Stimulated activated naive CD8-positive, alpha-beta T cell treated with anti-CD3 and anti-CD28 coated beads, Interleukin-15, Interleukin-2, amounts not matched to agents 100 U/mL and 50 U/mL, for 24 hours (primary cell): Measurements from ENCODE around the gene WDR81.
"Not testable (repeated sequence)": the region's sequence is repeated elsewhere in the genome, so short reads cannot be mapped to it uniquely, and the experiment has no call there.

ENCODE experiments used
- ATAC-seq: fragments of 150-1000 bp; cut with Tn5 transposase; one replicate; pipeline ENCODE4 v1.10.0; 2021
- DNase-seq: peaks from one replicate; pipeline ENCODE4 v3.0.0; 2021

Gene WDR81

DNA sequence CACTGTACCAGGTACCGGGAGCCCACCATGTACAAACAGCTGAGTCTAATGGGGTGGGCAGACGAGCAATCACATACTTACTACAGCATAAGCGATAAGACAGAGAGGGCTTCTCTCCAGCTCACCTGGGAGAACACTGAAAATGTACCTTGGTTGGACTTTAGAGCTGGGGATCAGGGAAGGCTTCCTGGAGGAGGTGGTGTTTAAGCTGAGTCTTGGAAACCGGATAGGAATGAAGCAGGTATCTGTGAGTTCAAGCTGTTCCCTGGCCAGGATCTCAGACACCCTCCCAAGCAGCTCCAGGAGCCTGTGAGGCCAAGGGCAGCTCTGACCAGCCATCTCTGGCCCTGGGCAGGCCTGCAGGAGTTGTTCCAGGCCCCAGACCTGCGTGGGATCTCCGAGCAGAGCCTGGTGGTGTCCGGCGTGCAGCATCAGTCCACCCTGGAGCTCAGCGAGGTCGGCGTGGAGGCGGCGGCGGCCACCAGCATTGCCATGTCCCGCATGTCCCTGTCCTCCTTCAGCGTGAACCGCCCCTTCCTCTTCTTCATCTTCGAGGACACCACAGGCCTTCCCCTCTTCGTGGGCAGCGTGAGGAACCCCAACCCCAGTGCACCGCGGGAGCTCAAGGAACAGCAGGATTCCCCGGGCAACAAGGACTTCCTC, 29.4 kb downstream of the WDR81 start:
- ATAC-seq (no peak), DNase-seq (no peak)

GRCh38 chr17:1754430-1755112, 30.1 kb downstream of the WDR81 start:
- ATAC-seq (no peak), DNase-seq (no peak)

DNA sequence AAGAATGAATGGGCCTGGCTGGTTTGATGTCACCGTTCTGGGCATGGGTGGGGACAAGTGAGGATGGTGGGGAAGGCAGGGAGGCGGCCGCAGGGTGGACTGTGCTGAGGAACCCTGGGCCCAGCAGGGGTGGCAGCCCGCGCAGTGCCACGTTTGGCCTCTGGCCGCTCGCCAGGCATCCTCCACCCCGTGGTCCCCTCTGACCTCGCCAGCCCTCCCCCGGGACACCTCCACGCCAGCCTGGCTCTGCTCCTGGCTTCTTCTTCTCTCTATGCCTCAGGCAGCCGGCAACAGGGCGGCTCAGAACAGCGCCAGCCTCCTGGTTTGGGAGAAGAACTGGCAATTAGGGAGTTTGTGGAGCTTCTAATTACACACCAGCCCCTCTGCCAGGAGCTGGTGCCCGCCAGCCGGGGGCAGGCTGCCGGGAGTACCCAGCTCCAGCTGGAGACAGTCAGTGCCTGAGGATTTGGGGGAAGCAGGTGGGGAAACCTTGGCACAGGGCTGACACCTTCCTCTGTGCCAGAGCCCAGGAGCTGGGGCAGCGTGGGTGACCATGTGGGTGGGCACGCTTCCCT, 30.8 kb downstream of the WDR81 start:
- no peak for ATAC-seq

GRCh38 chr17:1755827-1756262, 31.3 kb downstream of the WDR81 start:
- no peak for ATAC-seq
- DNase-seq: no peak

More for the DNA sequence above, 30.8 kb downstream of the WDR81 start:
- DNase-seq: no peak

DNA sequence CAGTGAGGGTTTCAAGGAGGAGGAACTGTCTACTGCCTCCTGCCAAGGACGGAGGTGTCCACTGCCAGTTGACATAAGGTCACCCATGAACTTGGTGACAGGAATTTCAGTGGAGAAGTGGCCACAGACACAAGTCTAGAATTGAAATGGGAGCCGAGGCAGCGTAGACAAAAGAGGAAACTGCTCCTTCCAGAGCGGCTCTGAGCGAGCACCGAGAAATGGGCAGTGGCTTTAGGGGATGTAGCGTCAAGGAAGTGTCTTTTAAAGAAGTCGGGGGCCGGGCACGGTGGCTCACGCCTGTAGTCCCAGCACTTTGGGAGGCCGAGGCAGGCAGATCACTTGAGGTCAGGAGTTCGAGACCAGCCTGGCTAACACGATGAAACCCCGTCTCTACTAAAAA, 34.3 kb downstream of the WDR81 start:
- ATAC-seq: no peak
- no peak for DNase-seq

DNA sequence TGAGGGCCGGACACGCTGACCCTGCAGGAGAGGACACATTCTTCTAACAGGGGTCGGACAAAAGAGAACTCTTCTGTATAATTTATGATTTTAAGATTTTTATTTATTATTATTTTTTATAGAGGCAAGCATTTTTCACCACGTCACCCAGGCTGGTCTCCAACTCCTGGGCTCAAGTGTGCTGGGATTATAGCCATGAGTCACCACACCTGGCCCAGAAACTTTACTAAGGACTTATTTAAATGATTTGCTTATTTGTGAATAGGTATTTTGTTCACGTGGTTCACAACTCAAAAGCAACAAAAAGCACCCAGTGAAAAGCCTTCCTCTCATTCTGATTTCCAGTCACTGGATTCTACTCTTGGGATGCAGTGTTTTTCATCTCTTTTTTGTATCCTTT, 35.0 kb downstream of the WDR81 start:
- ATAC-seq (no peak), DNase-seq (no peak)

- DNase-seq (no peak), ATAC-seq (no peak)
Measured at GRCh38 chr17:1762233-1762900, 37.9 kb downstream of the WDR81 start.

DNA sequence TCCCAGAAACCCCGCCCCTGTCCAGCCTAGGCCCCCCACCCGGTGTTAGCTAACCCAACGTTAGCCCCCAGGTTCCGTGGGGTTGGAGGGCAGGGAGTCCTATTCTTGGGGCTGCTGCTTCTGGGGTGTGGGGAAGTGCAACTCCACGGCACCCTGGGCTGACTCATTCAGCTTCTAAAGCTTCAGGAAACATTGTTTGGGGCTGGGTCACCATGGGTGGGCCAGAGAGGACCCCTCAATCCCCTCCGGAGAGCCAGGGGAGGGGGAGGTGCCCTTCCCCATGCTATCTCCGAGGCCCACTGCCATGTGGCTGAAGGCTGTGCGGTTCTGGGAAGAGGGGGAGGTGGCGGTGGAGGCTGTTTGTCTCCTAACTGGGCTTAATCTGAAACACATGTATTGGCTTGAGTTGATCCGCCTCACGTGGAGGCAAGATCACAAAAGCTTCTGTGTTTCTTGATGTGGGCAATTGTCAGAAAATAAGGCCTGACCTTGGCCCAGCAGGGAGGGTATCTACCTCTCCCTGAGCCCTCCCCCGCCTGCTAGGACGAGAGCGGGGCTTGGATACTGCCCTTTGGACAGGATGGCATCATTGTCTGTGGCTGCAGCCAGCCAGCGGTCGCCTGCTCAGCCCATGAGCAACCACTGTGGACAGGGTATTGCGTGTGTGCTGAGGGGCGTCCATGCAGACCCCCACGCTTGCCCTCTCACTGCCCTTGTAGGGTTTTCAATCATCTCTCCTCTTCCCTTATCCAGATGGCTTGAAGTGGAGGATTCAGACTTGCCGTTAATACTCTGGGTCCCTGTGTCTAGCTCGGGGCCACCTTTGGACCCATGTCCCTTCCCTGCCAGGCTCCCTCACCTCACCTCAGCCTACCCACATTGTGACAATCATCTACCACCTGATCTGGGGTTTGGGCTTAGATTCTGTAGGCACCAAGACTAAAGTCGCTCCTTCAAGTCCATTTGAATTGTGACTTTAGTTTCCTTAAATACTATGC, 38.7 kb downstream of the WDR81 start:
- DNase-seq (peak; percentile 16), ATAC-seq (no peak)

DNA sequence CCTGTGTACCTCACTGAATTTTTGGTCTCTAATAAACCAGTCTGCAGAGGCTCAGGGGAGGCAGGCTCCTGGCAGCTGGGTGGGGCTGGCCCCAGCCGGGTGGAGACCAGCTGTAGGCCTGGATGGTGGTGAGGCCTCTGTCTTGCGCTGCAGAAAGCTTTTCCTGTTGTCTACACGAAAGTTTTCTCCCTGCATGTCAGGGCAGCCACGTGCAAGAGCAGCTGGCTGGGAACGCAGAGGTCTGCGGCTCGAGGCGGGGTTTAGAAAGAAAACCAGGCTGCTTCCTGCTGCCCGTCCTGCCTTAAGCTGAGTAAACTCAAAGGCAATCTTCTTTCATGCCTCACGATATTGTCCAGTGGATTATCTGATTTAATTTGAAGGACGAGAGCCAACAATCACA, 39.8 kb downstream of the WDR81 start:
- ATAC-seq (peak; percentile 58), DNase-seq (peak; percentile 55)

DNA sequence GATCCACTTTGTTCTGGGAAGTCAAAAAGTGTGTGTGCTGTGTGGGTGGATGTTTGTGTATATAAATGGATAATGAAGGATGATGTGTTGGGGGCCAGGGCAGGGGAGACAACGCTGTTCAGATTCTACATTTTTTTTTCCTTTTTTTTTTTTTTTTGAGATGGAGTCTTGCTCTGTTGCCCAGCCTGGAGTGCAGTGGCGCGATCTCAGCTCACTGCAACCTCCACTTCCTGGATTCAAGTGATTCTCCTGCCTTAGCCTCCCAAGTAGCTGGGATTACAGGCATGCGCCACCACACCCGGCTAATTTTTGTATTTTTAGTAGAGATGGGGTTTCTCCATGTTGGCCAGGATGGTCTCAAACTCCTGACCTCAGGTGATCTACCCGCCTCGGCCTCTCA, 40.2 kb downstream of the WDR81 start:
- ATAC-seq, DNase-seq: not testable (repeated sequence)

DNA sequence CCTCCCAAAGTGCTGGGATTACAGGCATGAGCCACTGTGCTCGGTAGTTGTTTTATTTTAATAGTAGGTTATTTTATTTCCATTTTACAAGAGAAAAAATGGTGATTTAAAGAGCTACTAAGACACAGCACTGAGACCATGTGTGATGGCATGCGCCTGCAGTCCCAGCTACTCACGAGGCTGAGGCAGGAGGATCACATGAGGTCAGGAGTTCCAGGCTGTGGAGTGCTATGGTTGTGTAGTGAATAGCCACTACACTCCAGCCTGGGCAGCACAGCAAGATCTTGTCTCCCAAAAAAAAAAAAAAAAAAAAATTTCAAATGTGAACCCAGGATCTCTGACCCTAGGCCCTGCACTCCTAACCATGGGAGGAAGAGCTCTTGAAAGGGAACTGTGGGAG, 41.1 kb downstream of the WDR81 start:
- ATAC-seq (no peak), DNase-seq (no peak)

DNA sequence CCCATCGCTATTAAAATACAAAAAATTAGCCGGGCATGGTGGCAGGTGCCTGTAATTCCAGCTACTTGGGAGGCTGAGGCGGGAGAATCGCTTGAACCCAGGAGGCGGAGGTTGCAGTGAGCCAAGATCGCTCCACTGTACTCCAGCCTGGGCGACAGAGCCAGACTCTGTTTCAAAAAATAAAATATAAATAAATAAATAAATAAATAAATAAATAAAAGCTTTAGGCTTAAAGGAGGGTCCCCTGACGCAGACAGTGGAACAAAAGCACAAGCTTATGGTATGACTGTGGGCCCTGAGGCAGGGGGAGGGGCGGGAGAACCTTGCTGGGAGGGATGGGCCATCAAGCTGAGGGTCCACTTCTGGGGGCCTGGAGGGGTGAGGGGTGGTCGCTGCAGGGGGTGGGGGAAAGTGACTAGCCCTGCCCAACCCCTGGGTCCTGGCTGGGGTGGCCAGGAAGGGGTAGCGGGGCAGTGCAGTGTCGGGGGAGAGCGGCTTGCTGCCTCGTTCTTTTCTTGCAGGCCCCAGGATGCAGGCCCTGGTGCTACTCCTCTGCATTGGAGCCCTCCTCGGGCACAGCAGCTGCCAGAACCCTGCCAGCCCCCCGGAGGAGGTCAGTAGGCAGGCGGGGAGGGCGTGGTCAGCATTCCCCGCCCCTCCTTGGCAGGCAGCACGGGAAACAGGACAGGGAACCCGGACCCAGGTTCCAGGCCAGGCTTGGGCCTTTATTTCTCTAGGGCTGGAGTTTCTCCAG, 42.1 kb downstream of the WDR81 start:
- ATAC-seq: no peak
- no peak for DNase-seq

DNA sequence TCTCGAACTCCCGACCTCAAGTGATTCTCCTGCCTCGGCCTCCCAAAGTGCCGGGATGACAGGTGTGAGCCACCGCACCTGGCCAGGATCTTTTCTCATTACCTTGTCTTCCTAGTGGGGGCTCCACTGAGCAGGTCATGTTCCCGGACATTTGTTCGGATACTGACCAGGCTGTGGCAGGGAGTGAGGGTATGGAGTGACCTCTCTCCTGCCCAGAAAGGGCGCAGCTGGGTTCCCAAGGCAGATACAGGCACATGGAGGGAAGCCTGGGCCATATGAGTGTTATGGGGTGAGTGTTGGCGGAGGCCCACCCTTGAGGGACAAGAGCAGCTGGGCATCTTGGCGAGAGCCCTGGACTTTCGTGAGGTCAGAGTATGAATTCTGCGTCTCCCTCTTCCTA, 42.9 kb downstream of the WDR81 start:
- DNase-seq (no peak), ATAC-seq (no peak)

DNA sequence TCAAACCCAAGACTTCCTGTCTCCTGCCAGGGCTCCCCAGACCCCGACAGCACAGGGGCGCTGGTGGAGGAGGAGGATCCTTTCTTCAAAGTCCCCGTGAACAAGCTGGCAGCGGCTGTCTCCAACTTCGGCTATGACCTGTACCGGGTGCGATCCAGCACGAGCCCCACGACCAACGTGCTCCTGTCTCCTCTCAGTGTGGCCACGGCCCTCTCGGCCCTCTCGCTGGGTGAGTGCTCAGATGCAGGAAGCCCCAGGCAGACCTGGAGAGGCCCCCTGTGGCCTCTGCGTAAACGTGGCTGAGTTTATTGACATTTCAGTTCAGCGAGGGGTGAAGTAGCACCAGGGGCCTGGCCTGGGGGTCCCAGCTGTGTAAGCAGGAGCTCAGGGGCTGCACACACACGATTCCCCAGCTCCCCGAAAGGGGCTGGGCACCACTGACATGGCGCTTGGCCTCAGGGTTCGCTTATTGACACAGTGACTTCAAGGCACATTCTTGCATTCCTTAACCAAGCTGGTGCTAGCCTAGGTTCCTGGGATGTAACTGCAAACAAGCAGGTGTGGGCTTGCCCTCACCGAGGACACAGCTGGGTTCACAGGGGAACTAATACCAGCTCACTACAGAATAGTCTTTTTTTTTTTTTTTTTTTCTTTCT, 45.4 kb downstream of the WDR81 start:
- DNase-seq: peak; percentile 16

GRCh38 chr17:1773000-1773695, 48.6 kb downstream of the WDR81 start:
- not testable (repeated sequence) for DNase-seq
- ATAC-seq: peak; percentile 7

More for the DNA sequence above, 45.4 kb downstream of the WDR81 start:
- peak; percentile 45 for ATAC-seq

DNA sequence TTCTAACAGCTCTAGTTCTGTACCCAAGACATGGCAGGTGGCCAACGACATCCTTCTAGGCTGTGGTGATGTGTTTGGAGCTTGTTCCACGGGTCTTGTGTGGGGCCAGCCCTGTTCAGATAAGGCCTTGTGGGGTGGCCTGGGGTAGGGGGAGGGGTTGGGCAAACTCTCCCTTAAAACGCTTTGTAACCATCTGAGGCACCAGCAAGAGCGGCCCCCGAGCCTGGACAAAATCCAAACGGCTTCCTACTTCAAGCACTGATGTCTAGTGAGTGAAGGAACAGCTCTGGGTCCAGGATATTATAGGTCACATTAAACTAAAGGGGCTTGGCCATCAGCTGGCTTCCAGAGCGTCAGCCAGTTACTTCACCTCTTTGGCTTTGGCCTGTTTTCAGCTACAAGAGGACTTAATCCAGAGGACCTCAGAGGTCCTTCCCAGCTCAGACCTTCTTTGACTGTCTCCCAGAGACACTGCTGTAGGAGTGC, 49.2 kb downstream of the WDR81 start:
- no peak for DNase-seq

GRCh38 chr17:1774390-1775176, 50.1 kb downstream of the WDR81 start:
- ATAC-seq (no peak), DNase-seq (no peak)

More for the DNA sequence above, 49.2 kb downstream of the WDR81 start:
- no peak for ATAC-seq

DNA sequence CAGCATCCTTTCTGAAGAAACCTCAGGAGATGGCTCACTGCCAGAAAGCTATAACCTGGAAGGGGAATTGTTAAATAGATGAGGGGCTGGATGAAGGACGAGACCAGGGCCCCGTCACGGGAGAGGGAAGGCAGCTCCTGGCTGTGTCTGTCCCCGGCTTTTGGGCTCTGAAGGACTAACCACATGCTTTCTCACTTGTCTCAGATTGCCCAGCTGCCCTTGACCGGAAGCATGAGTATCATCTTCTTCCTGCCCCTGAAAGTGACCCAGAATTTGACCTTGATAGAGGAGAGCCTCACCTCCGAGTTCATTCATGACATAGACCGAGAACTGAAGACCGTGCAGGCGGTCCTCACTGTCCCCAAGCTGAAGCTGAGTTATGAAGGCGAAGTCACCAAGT, 51.8 kb downstream of the WDR81 start:
- ATAC-seq: no peak

GRCh38 chr17:1776857-1777256, 52.4 kb downstream of the WDR81 start:
- ATAC-seq (no peak), DNase-seq (no peak)

More for the DNA sequence above, 51.8 kb downstream of the WDR81 start:
- DNase-seq: no peak
